PC-3 (cell line): ENCODE measurements around the gene PTPN14. TPM values are rescaled to one million over a fixed set of nuclear protein-coding genes. Genes with fewer than 3 reads are reported as not detected.
"Not testable (repeated sequence)": the region's sequence is repeated elsewhere in the genome, so short reads cannot be mapped to it uniquely, and the experiment has no call there.

Experiments
- ATAC-seq: fragments of 200-7000 bp; cut with Tn5 transposase; 2 replicates; pipeline ENCODE4 v1.9.1; 2020; ENCODE audit warnings: mild to moderate bottlenecking, moderate library complexity
- BruUV-seq: library from RNA; stranded (reverse); fragments of 400-500 nt; replicated peaks from 2 replicates; lab custom pipeline; 2021; lab: Mats Ljungman, UMichigan
- CTCF ChIA-PET: fragments of 300-600 bp; sonication (Branson Sonifier 250); formaldehyde crosslinking; loops from one replicate; lab custom pipeline; 2022; ENCODE audit warnings: antibody characterized with exemption; lab: Charles Lee
- POLR2A ChIA-PET: fragments of 300-600 bp; sonication (Branson Sonifier 250); formaldehyde crosslinking; loops from one replicate; lab custom pipeline; 2022; ENCODE audit warnings: antibody characterized with exemption; ENCODE audit not compliant: unreplicated experiment; lab: Charles Lee
- DNase-seq: peaks from one replicate; pipeline ENCODE4 v3.0.0-alpha.2; 2015
- H2AFZ ChIP-seq: fragments of 300-600 bp; sonication (generic); 2 replicates; pipeline ENCODE4 v1.6.0; 2016; ENCODE audit warnings: antibody characterized with exemption, low read length
- H3F3A ChIP-seq: fragments of 300-600 bp; sonication (generic); one replicate; pipeline ENCODE4 v1.6.0; 2017; ENCODE audit warnings: antibody characterized with exemption, low read length, control low read depth, mild to moderate bottlenecking; ENCODE audit not compliant: unreplicated experiment
- H3K27ac ChIP-seq: fragments of 300-600 bp; sonication (generic); 2 replicates; pipeline ENCODE4 v1.5.1; 2016; ENCODE audit warnings: mild to moderate bottlenecking, low read length
- H3K27me3 ChIP-seq: fragments of 300-600 bp; sonication (generic); 2 replicates; pipeline ENCODE4 v1.6.1; 2016; ENCODE audit warnings: low read length, mixed read lengths
- H3K36me3 ChIP-seq: fragments of 300-600 bp; sonication (generic); 2 replicates; pipeline ENCODE4 v1.6.1; 2016; ENCODE audit warnings: low read depth, mixed run types, low read length, mixed read lengths
- H3K4me1 ChIP-seq: fragments of 300-600 bp; sonication (generic); 2 replicates; pipeline ENCODE4 v1.5.1; 2016; ENCODE audit warnings: low read length; ENCODE audit not compliant: insufficient read depth
- H3K4me2 ChIP-seq: fragments of 300-600 bp; sonication (generic); 2 replicates; pipeline ENCODE4 v1.6.0; 2016; ENCODE audit warnings: low read length
- H3K4me3 ChIP-seq: fragments of 300-600 bp; sonication (generic); 2 replicates; pipeline ENCODE4 v1.5.1; 2016; ENCODE audit warnings: mild to moderate bottlenecking, low read length, mixed read lengths
- H3K79me2 ChIP-seq: fragments of 300-600 bp; sonication (generic); 2 replicates; pipeline ENCODE4 v1.6.1; 2017; ENCODE audit warnings: low read length, mixed read lengths
- H3K9ac ChIP-seq: fragments of 300-600 bp; sonication (generic); 2 replicates; pipeline ENCODE4 v1.6.0; 2016; ENCODE audit warnings: mild to moderate bottlenecking, low read length
- H3K9me2 ChIP-seq: fragments of 300-600 bp; sonication (generic); replicated peaks from 2 replicates; pipeline ENCODE4 v1.6.1; 2016; ENCODE audit warnings: mixed run types, low read length, mixed read lengths
- H3K9me3 ChIP-seq: fragments of 300-600 bp; sonication (generic); 2 replicates; pipeline ENCODE4 v1.6.1; 2016; ENCODE audit warnings: low read length, mixed read lengths
- H4K20me1 ChIP-seq: fragments of 300-600 bp; sonication (generic); 2 replicates; pipeline ENCODE4 v1.6.1; 2016; ENCODE audit warnings: low read length, mixed read lengths
- CTCF ChIP-seq: fragments of 300-600 bp; sonication (generic); conservative IDR thresholded peaks from 2 replicates; pipeline ENCODE4 v1.5.1; 2017; ENCODE audit warnings: antibody characterized with exemption, low read depth, mild to moderate bottlenecking, low read length
- EZH2 ChIP-seq: fragments of 300-600 bp; sonication (generic); IDR thresholded peaks from one replicate; pipeline ENCODE4 v1.6.1; 2017; ENCODE audit warnings: antibody characterized with exemption, mild to moderate bottlenecking, low read length; ENCODE audit not compliant: unreplicated experiment
- EZH2phosphoT487 ChIP-seq: fragments of 300-600 bp; sonication (generic); IDR thresholded peaks from 2 replicates; pipeline ENCODE4 v1.6.1; 2018; ENCODE audit warnings: mild to moderate bottlenecking, antibody characterized with exemption, low read length, borderline replicate concordance
- intact Hi-C: fragments of 100-400 bp; cut with micrococcal nuclease; formaldehyde crosslinking; loops from 2 replicates; pipeline ENCODE4 v1.9.0; 2023
- total RNA-seq: library from RNA; depleted of rRNA; stranded (reverse); fragments of >200 nt; gene quantifications from 2 replicates; pipeline ENCODE4 v1.2.3, GENCODE V29; 2014

The PTPN14 gene
- total RNA-seq, 1 experiment from 2014 or later, result 12.6 TPM

- H3K9me3 ChIP-seq, H3K36me3 ChIP-seq, H3K9me2 ChIP-seq, H3F3A ChIP-seq, H4K20me1 ChIP-seq, H2AFZ ChIP-seq, BruUV-seq, H3K27me3 ChIP-seq, H3K9ac ChIP-seq: not testable (repeated sequence)
- H3K4me1 ChIP-seq, result peaks cover 35% of the 10 kb centered on the region
- intact Hi-C loops, result loop anchor here (1.0 to 5.0 kb wide), 6 partner anchors 35 to 145 kb away; no protein-coding TSS in a partner anchor
- ATAC-seq (peak; percentile 85), DNase-seq (peak; percentile 65)
- peak overlapping the region; percentile 19; the same call in 1 of the 2 replicates for H3K4me3 ChIP-seq
- H3K27ac ChIP-seq, result peak overlapping the region; percentile 67
- CTCF ChIA-PET, result interaction anchor here (0.6 to 1.4 kb wide), 10 partner anchors 67 to 662 kb away, joined by 3 to 16 read pairs (median 4); partner anchors contain the start of gene PTPN14
- H3K79me2 ChIP-seq, result peaks cover 80% of the 10 kb centered on the region
- POLR2A ChIA-PET, result interaction anchor here (0.6 to 1.2 kb wide), 2 partner anchors 70 to 220 kb away, joined by 3 to 25 read pairs; partner anchors contain the start of gene PTPN14
- peak overlapping the region; percentile 60 for H3K4me2 ChIP-seq
- TF ChIP-seq CTCF, result peak; percentile 21
Observed at GRCh38 chr1:214481983-214482634, 69.3 kb downstream of the PTPN14 start.

GRCh38 chr1:214476986-214477870 lies 74.2 kb downstream of the PTPN14 start:
- H3K36me3 ChIP-seq, result no peaks in the 10 kb centered on the region
- TF ChIP-seq EZH2 (no peak), EZH2phosphoT487 (no peak), CTCF (no peak)
- no TSS peak for BruUV-seq
- intact Hi-C loops, result no loop called here
- ChIA-PET POLR2A (no interaction called here), CTCF (interaction anchor here (1.1 to 1.5 kb wide), 2 partner anchors 74 to 107 kb away, joined by 3 to 4 read pairs; partner anchors contain the start of gene PTPN14)
- no peak overlapping the region for H3K9ac ChIP-seq
- H2AFZ ChIP-seq, result no peak overlapping the region
- ATAC-seq, result no peak
- H3K4me3 ChIP-seq, result no peak overlapping the region; the same call in 1 of the 2 replicates
- peak overlapping the region; percentile 64; the same call in 1 of the 2 replicates for H3K4me2 ChIP-seq
- peaks cover 89% of the 10 kb centered on the region for H3K79me2 ChIP-seq
- H3K27me3 ChIP-seq, result no peaks in the 10 kb centered on the region
- no peaks in the 10 kb centered on the region for H3K9me3 ChIP-seq
- H4K20me1 ChIP-seq, result peaks cover 19% of the 10 kb centered on the region
- H3F3A ChIP-seq, result no peaks in the 10 kb centered on the region
- peaks cover 39% of the 10 kb centered on the region for H3K4me1 ChIP-seq
- H3K27ac ChIP-seq, result peak overlapping the region; percentile 56; the same call in 1 of the 2 replicates
- no peaks in the 10 kb centered on the region for H3K9me2 ChIP-seq
- no peak for DNase-seq
